ENCODE data around the gene EFHC2. TPM values are rescaled to one million over a fixed set of nuclear protein-coding genes. Genes with fewer than 3 reads are reported as not detected.

EFHC2 gene, protein sequence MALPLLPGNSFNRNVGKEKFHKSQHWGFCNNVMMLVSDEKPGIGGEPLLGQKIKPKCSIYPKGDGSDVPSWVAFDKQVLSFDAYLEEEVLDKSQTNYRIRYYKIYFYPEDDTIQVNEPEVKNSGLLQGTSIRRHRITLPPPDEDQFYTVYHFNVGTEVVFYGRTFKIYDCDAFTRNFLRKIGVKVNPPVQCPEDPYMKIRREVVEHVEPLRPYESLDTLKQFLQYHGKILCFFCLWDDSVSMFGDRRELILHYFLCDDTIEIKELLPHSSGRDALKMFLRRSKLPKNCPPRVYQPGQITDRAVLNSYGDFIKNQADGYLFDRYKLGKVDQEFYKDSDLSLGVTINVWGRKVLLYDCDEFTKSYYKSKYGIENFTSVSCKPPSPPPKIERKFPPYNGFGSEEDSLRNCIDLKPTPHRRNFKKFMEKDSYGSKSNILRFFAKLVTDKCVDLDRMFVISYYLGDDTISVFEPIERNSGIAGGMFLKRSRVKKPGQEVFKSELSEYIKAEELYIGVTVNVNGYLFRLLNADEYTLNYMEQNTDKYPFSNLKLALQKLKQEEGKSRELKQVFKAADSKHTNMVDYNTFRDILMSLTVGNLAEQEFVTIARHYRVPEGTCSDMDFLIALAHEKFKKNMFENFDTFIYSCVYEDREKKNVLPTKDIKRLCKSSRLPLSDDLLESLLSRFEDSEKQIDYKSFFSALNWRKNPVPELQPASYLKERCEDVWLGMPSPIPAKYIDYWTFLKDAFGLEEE
- 1 to 10 TPM; 3.4 TPM for total RNA-seq

GRCh38 chrX:44343412-44344141 lies at the start of gene EFHC2:
Gene EFHC2, minus strand, starts transcription at chrX:44343672. Its CDS starts 84 bp downstream, at chrX:44343588.

Other genes starting within 250 kb of the EFHC2 start
- 10 to 100 TPM; 10.5 to 11.7 TPM for gene FUNDC1, start 199.2 kb upstream of the EFHC2 start, total RNA-seq

Data from activated naive CD4-positive, alpha-beta T cell treated with anti-CD3 and anti-CD28 coated beads, Interleukin-2, amount 10 ng/mL, durations not matched to agents 5 hours and 36 hours (primary cell).